HG03280 (cell line): ENCODE measurements around the gene PTCD1.

Experiments used
- ATAC-seq: cut with Tn5 transposase; IDR thresholded peaks from one replicate; pipeline ENCODE4 v1.9.1; 2021; ENCODE audit warnings: mild to moderate bottlenecking, moderate library complexity; ENCODE audit not compliant: unreplicated experiment

The PTCD1 gene

DNA sequence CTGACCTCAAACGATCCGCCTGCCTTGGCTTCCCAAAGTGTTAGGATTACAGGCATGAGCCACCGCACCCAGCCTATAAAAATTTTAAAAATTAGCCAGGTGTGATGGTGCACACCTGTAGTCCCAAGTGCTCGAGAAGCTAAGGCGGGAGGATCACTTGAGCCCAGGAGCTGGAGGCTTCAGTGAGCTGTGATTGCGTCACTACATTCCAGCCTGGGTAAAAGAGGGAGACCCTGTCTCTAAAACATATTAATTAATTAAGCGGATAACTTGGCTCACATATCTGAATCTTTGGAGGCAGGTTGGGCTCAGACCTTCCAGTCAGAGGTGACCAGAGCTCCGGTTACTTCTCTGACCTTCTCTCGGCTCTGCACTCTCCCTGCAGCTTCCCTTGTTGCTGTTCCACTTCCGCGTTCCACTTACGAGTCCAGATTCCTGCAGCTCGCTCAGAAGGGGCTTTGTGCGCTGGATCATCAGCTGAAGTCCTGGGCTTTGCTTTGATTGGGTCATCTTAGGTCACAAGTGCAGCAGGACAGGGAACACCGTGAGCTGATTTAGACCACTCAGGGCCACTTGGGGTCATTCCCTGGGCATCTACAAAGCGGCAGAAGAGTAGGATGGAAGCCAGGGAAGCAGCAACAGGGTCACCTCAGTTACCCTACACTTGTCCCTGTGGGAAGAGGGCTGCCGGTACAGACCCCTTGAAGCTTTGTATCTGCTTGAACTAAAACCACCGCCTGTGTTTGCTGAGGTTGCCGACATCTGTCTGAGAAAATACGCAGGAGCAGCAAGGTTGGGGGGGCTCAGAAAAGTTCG is 66.1 kb downstream of the PTCD1 start:
- ATAC-seq, result no peak

DNA sequence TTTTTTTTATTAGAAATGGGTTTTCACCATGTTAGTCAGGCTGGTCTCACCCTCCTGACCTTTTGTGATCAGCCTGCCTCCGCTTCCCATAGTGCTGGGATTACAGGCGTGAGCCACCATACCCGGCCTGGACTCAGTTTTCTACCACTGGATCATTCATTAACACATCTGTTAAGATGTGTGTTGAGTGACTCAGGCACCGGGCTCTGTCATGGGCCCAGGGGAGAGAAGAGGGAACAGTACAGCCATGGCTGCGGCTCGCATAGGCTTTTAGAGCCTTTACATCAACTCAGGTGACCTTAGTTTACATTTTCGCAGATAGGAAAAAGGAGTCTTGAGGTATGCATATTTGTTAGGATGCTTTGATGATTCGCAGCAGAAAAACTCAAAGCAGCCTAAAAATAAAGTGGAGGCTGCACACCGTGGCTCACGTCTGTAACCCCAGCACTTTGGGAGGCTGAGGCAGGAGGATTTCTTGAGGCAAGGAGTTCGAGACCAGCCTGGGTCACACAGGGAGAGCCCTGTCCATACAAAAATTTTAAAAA is 67.2 kb downstream of the PTCD1 start:
- ATAC-seq, result no peak

DNA sequence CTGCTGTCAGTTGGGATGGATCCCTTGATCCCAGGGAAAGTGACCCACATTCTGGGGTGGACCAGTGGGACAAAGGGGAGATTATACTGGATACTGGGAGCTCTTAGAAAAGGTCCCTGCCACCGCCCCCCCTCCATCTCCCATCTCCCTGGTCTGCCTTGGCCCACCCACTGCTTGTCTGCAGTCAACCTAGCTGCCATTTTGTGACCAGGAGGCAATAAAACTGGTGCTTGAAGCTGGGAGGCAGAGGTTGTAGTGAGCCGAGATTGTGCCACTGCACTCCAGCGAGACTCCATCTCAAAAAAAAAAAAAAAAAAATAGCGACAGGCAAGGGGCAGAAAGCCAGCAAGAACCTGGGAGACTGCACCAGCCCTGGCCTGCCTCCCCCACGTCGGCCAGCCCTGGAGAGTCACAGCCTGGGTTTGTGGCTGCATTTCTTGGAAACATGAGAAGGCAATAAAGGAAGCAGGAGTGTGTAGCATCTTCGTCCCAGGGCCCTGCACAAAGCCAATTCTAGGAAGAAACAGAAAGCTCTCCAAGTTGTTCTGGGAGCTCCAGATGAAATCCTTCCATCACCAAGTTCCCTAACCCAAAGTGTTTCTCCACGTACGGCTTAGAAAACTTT is 68.7 kb downstream of the PTCD1 start:
- no peak for ATAC-seq

DNA sequence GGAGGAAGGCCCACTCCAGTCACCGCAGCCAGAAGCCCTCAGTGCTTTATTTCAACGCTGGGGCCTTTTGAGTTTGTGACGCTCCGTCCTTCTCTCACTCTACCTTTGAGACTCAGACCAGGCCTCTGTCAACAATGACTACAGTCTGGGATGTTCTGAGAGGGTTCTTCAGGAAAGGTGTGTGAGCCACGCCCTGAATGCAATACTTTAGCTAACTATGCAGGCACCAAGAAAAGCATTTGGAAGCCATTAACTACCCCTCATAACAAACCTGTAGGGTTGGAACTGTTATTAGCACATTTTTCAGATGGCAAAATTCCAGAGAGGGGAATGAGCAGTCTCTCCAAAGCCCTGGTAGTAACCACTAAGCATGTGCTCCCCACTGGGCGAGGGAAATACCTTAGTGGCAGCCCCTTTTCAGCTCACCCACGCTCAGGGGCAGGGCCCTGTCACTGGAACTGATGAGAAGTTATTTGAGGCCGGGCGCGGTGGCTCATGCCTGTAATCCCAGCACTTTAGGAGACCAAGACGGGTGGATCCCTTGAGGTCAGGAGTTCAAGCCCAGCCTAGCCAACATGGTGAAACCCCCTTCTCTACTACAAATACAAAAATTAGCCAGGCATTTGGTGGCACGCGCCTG is 69.7 kb downstream of the PTCD1 start:
- ATAC-seq, result no peak
